Ishikawa (cell line): Measurements from ENCODE around the gene NRL.

Experiments
- CREB1 ChIP-seq: IDR thresholded peaks from 2 replicates; pipeline ENCODE4 v1.6.1; 2012; ENCODE audit warnings: low read depth
- EGR1 ChIP-seq: IDR thresholded peaks from 2 replicates; pipeline ENCODE4 v1.6.1; 2012
- EP300 ChIP-seq: IDR thresholded peaks from 2 replicates; pipeline ENCODE4 v1.6.1; 2012; ENCODE audit warnings: borderline replicate concordance
- FOXM1 ChIP-seq: IDR thresholded peaks from 2 replicates; pipeline ENCODE4 v1.6.1; 2012; ENCODE audit warnings: low read depth, borderline replicate concordance
- NFIC ChIP-seq: IDR thresholded peaks from 2 replicates; pipeline ENCODE4 v1.6.1; 2012
- RAD21 ChIP-seq: IDR thresholded peaks from 2 replicates; pipeline ENCODE4 v1.6.1; 2012; ENCODE audit warnings: low read depth
- REST ChIP-seq: IDR thresholded peaks from 2 replicates; pipeline ENCODE4 v1.6.1; 2012; ENCODE audit warnings: low read depth, mild to moderate bottlenecking
- TAF1 ChIP-seq: IDR thresholded peaks from 2 replicates; pipeline ENCODE4 v1.6.1; 2012; ENCODE audit warnings: low read depth, mild to moderate bottlenecking
- TEAD4 ChIP-seq: IDR thresholded peaks from 2 replicates; pipeline ENCODE4 v1.6.1; 2012
- USF1 ChIP-seq: IDR thresholded peaks from 2 replicates; pipeline ENCODE4 v1.6.1; 2012
- YY1 ChIP-seq: IDR thresholded peaks from 2 replicates; pipeline ENCODE4 v1.6.1; 2012; ENCODE audit warnings: low read depth
- TF ChIP-seq, protein P1 (sequence below): IDR thresholded peaks from 2 replicates; pipeline ENCODE4 v1.6.1; 2012

GRCh38 chr14:24080888-24081738, 33.6 kb downstream of the NRL start:
- no peak for TF ChIP-seq RAD21
- TF ChIP-seq, protein P1, sequence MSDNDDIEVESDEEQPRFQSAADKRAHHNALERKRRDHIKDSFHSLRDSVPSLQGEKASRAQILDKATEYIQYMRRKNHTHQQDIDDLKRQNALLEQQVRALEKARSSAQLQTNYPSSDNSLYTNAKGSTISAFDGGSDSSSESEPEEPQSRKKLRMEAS, result peak; percentile 33; the same call in 1 of the 2 replicates
- no peak for TF ChIP-seq NFIC
- no peak for TF ChIP-seq CREB1
- no peak for TF ChIP-seq YY1
- TF ChIP-seq EP300, result no peak
- no peak for TF ChIP-seq USF1
- TF ChIP-seq TAF1, result peak; percentile 56
- no peak for TF ChIP-seq EGR1
- TF ChIP-seq REST, result no peak
- TF ChIP-seq TEAD4, result peak; percentile 16; the same call in 1 of the 2 replicates
- TF ChIP-seq FOXM1, result no peak
